Measurements from ENCODE around the gene DCUN1D3.

Gene DCUN1D3

GRCh38 chr16:20918486-20919239 lies 18.5 kb upstream of the DCUN1D3 start:
- no peak for DNase-seq

GRCh38 chr16:20916942-20917341 lies 16.8 kb upstream of the DCUN1D3 start:
- DNase-seq, result no peak

DNA sequence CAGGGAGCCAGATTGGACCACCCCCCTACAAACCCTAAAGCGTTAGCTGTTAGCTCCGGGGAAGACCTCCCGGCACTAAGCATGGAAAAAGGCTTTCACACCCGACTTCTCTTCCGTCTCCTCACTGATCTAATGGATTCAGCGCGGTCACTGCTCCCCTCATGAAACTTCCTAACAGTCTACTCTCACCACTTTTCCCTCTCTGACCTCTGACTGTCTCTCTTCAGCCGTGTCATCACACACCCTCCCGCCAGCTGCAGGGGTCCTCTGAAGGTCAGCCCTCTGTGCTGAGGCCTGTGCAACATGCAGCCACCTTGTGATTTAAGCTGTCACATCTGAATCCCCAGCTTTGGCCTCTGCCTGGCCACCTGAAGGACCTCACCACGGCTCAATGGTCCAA lies 16.1 kb upstream of the DCUN1D3 start:
- no peak for DNase-seq

GRCh38 chr16:20911361-20911760 lies 11.2 kb upstream of the DCUN1D3 start:
- no peak for DNase-seq

DNA sequence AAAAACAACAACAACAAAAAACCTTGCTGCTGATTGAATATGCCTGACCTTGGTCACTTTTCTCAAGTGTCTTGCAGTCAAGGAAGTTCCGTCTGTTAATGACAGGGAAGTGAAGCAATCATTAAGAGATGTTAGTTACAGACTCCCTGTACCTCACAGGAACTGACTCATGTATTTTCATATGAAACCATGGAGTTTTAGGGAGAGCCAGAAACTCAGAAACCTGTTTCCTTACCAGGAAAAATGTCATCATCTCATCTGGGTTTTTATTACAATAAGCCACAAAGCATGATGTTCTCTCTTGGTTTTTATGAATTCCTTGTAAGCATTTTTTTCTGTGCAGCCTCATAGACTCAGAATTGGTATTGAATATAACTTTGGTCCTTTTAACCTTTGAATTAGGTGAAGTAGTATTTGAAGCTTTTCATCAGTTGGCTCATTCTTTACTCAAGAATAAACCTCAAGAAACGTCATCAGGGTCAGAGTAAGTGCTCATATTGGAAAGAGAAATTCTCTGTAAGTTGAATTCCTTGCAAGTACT lies 10.7 kb upstream of the DCUN1D3 start:
- DNase-seq, result no peak

GRCh38 chr16:20906341-20907255 lies 6.4 kb upstream of the DCUN1D3 start:
- no peak for DNase-seq

DNA sequence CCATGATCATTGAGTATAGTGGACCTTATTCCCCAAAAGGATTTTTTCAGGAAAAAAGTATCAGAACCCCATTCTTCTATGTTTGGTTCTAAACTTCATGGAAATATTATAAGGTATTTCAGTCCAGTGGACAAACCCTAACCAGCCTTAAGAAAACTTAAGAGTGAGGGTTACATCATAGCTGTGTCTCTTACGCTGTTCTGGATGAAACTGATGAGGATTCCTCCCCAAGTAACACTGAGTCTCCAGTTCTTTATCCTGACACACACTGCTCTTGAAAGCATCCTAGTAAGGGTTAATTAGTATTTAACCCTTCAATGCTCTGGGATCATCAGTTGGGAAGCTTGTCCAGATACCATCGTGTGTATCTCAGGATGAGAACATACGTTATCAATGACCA lies 5.4 kb upstream of the DCUN1D3 start:
- no peak for DNase-seq

- no peak for DNase-seq
Measured at GRCh38 chr16:20904507-20905081, 4.4 kb upstream of the DCUN1D3 start.

GRCh38 chr16:20903899-20904506 lies 3.8 kb upstream of the DCUN1D3 start:
- no peak for DNase-seq

GRCh38 chr16:20903116-20903898 lies 3.1 kb upstream of the DCUN1D3 start:
- no peak for DNase-seq

DNA sequence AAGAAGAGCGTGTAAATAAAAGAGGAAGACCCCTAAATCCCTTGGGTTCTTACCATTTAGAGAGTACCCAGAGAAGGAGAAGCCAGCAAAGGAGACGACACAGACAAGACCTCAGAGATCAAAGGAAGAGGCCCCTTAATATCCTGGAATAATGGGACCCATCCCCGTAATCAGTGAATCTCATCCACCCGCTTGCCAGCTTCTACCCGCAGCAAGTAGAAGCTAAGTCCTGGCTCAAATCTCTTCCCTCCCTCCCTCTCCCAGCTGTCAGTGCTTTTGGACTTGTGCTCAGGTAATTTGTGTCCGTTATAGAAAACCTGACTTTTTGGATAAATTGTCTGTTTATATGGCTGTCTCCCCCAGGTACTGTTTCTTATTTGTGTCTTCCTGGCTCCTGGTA lies 2.3 kb upstream of the DCUN1D3 start:
- DNase-seq, result no peak

GRCh38 chr16:20901436-20902112 lies 1.4 kb upstream of the DCUN1D3 start:
- peak; percentile 13 for DNase-seq

DNA sequence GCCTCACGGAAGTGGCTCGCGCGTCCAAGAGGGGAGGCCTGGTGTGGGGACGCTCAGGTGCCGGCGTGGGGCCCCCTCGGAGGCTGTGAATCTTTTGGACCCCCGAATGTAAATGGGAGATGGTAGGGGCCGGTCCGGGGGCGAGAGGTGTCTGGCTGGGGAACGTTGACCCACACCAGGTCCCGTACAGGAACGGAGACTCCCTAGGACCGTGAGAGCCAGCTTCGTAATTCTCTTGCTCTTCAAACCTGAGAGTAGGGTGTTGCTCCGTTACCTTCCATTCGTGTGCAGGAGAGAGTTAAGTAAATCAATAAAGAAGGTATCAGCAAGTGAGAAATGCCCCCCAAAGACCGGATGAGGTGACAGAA lies 894 bp upstream of the DCUN1D3 start:
- DNase-seq, result no peak

- DNase-seq, result no peak
Measured at GRCh38 chr16:20899477-20900298, 470 bp downstream of the DCUN1D3 start.

DNA sequence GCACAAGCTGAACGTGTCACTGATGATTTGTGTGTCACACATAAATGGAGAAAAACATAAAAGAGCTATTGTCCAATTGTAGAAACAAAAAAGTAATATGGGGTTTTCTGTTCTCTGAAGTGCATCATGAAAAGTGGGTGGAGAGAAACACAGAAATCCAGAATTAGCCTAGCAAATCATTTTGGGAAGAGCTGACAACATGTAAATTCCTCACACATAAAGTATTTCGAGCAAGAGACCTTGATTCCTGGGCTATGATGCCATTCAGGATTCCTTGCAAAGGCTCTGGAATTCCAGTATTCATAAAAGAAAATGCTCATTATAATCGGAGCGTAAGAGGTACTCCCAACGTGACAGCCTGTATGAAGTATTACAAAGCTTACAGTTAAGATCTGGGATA lies 1.1 kb downstream of the DCUN1D3 start:
- no peak for DNase-seq

- DNase-seq, result no peak
Measured at GRCh38 chr16:20897922-20898321, 2.2 kb downstream of the DCUN1D3 start.

DNA sequence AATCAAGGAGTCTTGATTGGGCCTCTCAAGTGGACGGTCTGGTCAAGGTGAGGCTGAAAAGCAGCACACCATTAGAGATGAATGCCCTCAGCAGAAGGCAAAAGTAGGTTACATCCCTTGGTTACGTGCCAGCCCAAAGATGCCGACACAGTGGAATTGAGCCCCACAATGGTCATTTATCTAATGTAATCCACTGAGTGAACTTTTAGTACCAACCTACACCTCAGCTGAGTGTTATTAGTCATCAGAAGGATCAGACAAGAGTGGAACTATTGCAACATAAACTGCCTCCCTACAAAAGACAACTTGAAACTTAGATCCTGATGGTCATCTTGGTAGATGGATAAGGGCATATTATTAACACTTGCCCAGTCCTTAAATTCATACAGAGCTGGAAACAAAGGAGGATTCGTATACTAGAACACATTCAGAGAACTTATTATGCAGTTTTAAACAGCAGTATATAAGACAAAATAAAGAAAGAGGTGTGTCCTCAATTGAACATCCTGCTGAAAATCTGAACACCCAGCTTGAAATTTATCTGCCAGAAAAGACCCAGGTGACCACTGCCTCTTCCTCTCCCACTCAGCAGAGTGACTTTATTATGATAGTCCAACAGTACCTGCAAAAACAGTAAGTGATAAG lies 2.8 kb downstream of the DCUN1D3 start:
- DNase-seq, result no peak

GRCh38 chr16:20894388-20894787 lies 5.8 kb downstream of the DCUN1D3 start:
- DNase-seq, result no peak

- no peak for DNase-seq
Measured at GRCh38 chr16:20889625-20890275, 10.4 kb downstream of the DCUN1D3 start.

- no peak for DNase-seq
Measured at GRCh38 chr16:20887207-20887606, 13.0 kb downstream of the DCUN1D3 start.

All from activated gamma-delta T cell treated with Interleukin-2 at 50 U/mL for 16 hours (primary cell).